ENCODE measurements around the gene CDADC1. TPM values are rescaled to one million over a fixed set of nuclear protein-coding genes. Genes with fewer than 3 reads are reported as not detected.

Gene CDADC1
- polyA plus RNA-seq, 1 of the 3 experiments (the other 2 are of a cell fraction), result 3.5 TPM

DNA sequence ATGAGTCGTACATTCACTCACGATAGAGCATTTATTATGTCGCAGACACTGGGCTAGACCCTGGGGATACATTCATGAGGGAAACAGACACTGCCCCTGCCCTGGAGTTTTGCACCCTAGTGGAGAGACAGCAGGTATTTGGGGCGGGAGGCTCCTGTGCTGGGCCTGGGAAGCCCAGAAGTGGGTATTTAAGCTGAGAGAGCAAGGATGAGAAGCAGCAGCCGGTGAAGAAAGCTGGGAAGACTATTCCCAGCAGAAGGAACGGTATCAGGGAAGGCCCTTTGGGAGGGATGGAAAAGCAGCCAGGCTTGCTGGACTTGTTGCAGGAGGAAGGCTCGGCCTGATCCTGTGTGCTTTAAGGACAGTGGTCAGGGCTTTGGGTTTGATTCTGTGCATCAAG is 54.5 kb downstream of the CDADC1 start:
- Histone ChIP-seq H3K27ac (ENCODE audit: low read depth in 2 of 2, low read length in 1 of 2) (no peak overlapping the region), H3K4me3 (ENCODE audit: low read depth in 2 of 2, low read length in 1 of 2) (no peak overlapping the region), H2AFZ (ENCODE audit: low read depth) (no peak overlapping the region), H3K79me2 (ENCODE audit: insufficient read depth) (no peaks in the 10 kb centered on the region), H3F3A (replicated peaks; ENCODE audit: insufficient read depth) (no peaks in the 10 kb centered on the region), H3K9ac (no peak overlapping the region), H3K4me2 (no peak overlapping the region), H3K9me2 (no peaks in the 10 kb centered on the region), H3K27me3 (ENCODE audit: insufficient read depth) (no peaks in the 10 kb centered on the region), H3K9me3 (no peaks in the 10 kb centered on the region), H4K20me1 (ENCODE audit: insufficient read depth) (no peaks in the 10 kb centered on the region), H3K4me1 (ENCODE audit: control insufficient read depth in 1 of 2, insufficient read depth in 2 of 2, low read depth in 1 of 2, low read length in 1 of 2) (no peaks in the 10 kb centered on the region; a peak in 1 of 4 replicates), H3K36me3 (replicated peaks in 1 of 2; ENCODE audit: control insufficient read depth in 1 of 2, insufficient read depth in 2 of 2, low read length in 1 of 2) (no peaks in the 10 kb centered on the region)
- DNase-seq, result no peak
- 87% methylated on average over 7 of the region's 7 CpGs for WGBS (ENCODE audit: low lambda C conversion rate)
- no peak for TF ChIP-seq USF2 (IDR thresholded peaks at IDR 0.05; ENCODE audit: borderline replicate concordance, low read depth, low read length)
- TF ChIP-seq, protein P1, sequence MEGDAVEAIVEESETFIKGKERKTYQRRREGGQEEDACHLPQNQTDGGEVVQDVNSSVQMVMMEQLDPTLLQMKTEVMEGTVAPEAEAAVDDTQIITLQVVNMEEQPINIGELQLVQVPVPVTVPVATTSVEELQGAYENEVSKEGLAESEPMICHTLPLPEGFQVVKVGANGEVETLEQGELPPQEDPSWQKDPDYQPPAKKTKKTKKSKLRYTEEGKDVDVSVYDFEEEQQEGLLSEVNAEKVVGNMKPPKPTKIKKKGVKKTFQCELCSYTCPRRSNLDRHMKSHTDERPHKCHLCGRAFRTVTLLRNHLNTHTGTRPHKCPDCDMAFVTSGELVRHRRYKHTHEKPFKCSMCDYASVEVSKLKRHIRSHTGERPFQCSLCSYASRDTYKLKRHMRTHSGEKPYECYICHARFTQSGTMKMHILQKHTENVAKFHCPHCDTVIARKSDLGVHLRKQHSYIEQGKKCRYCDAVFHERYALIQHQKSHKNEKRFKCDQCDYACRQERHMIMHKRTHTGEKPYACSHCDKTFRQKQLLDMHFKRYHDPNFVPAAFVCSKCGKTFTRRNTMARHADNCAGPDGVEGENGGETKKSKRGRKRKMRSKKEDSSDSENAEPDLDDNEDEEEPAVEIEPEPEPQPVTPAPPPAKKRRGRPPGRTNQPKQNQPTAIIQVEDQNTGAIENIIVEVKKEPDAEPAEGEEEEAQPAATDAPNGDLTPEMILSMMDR (IDR thresholded peaks at IDR 0.05), result no peak
- ChIA-PET CTCF (interaction anchor here (0.8 to 7.4 kb wide), 5 partner anchors 9 to 305 kb away, joined by 3 to 73 read pairs (median 6); no protein-coding TSS in a partner anchor), POLR2A (interaction anchor here (1.0 kb wide), 1 partner anchor 142 kb away, joined by 5 read pairs; the partner anchor contains the start of genes CAB39L and SETDB2)

DNA sequence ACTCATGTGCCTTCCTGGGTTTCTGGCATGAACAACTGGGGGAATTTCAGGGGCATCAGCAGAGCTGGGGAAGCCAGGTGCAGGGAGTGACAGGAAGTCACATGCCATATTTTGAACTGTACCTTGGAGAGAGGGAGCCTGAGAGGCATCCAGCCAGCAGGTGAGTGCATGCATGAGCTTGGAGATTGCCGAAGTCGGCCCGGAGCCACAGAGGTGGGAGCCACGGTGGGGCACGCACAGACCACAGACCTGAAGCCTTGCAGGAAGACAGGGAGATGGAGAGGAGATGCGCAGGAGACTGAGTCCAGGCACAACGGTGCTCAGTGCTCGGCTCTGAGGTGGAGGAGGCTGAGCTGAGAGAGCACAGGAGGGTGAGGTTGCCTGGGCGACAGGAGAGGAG is 55.1 kb downstream of the CDADC1 start:
- TF ChIP-seq GATA2 (CRISPR knock-in tag; IDR thresholded peaks at IDR 0.05), result no peak
- TF ChIP-seq RFX5 (IDR thresholded peaks at IDR 0.05; ENCODE audit: low read length), result no peak
- TF ChIP-seq TEAD4 (IDR thresholded peaks at IDR 0.05; ENCODE audit: borderline replicate concordance, insufficient read depth), result no peak
- TF ChIP-seq YY1 (IDR thresholded peaks at IDR 0.05; ENCODE audit: low read depth), result no peak
- TF ChIP-seq TCF12 (IDR thresholded peaks at IDR 0.05), result no peak
- TF ChIP-seq FOXJ3 (CRISPR knock-in tag; IDR thresholded peaks at IDR 0.05), result no peak
- no peak for TF ChIP-seq NFIC (IDR thresholded peaks at IDR 0.05; ENCODE audit: borderline replicate concordance)
- no peak for TF ChIP-seq RCOR1 (IDR thresholded peaks at IDR 0.05; ENCODE audit: low read length)
- TF ChIP-seq, protein P2, sequence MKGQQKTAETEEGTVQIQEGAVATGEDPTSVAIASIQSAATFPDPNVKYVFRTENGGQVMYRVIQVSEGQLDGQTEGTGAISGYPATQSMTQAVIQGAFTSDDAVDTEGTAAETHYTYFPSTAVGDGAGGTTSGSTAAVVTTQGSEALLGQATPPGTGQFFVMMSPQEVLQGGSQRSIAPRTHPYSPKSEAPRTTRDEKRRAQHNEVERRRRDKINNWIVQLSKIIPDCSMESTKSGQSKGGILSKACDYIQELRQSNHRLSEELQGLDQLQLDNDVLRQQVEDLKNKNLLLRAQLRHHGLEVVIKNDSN (IDR thresholded peaks at IDR 0.05; ENCODE audit: borderline replicate concordance, low read depth), result no peak
- no peak for TF ChIP-seq EP300 (IDR thresholded peaks at IDR 0.05; ENCODE audit: borderline replicate concordance in 1 of 2, low read depth in 1 of 2, low read length in 1 of 2)
- no peak for TF ChIP-seq FOXM1 (IDR thresholded peaks at IDR 0.05; ENCODE audit: low read depth)
- TF ChIP-seq MXI1 (IDR thresholded peaks at IDR 0.05; ENCODE audit: low read depth, low read length), result no peak
- no peak for DNase-seq
- H3K4me1 ChIP-seq (ENCODE audit: control insufficient read depth in 1 of 2, insufficient read depth in 2 of 2, low read depth in 1 of 2, low read length in 1 of 2), result no peaks in the 10 kb centered on the region; a peak in 1 of 4 replicates
- no peaks in the 10 kb centered on the region for H3F3A ChIP-seq (replicated peaks; ENCODE audit: insufficient read depth)
- H3K9ac ChIP-seq, result no peak overlapping the region
- H3K9me2 ChIP-seq, result no peaks in the 10 kb centered on the region
- H3K27ac ChIP-seq (ENCODE audit: low read depth in 2 of 2, low read length in 1 of 2), result no peak overlapping the region
- no peak overlapping the region for H3K4me3 ChIP-seq (ENCODE audit: low read depth in 2 of 2, low read length in 1 of 2)
- H2AFZ ChIP-seq (ENCODE audit: low read depth), result no peak overlapping the region
- H3K36me3 ChIP-seq (replicated peaks in 1 of 2; ENCODE audit: control insufficient read depth in 1 of 2, insufficient read depth in 2 of 2, low read length in 1 of 2), result no peaks in the 10 kb centered on the region
- no peaks in the 10 kb centered on the region for H4K20me1 ChIP-seq (ENCODE audit: insufficient read depth)
- CTCF ChIA-PET, result interaction anchor here (1.1 to 7.4 kb wide), 3 partner anchors 134 to 305 kb away, joined by 3 to 73 read pairs (median 6); no protein-coding TSS in a partner anchor
- H3K4me2 ChIP-seq, result no peak overlapping the region
- POLR2A ChIA-PET, result interaction anchor here (1.0 kb wide), 1 partner anchor 141 kb away, joined by 5 read pairs; the partner anchor contains the start of genes CAB39L and SETDB2
- H3K79me2 ChIP-seq (ENCODE audit: insufficient read depth), result no peaks in the 10 kb centered on the region
- no peaks in the 10 kb centered on the region for H3K27me3 ChIP-seq (ENCODE audit: insufficient read depth)
- H3K9me3 ChIP-seq, result no peaks in the 10 kb centered on the region
- 94% methylated on average over 9 of the region's 9 CpGs for WGBS (ENCODE audit: low lambda C conversion rate)

All from SK-N-SH (cell line).